ENCODE measurements around the gene RAVER2.
A peak's percentile ranks its signal among the peaks of the same experiment; 100 is the strongest.

The RAVER2 gene

DNA sequence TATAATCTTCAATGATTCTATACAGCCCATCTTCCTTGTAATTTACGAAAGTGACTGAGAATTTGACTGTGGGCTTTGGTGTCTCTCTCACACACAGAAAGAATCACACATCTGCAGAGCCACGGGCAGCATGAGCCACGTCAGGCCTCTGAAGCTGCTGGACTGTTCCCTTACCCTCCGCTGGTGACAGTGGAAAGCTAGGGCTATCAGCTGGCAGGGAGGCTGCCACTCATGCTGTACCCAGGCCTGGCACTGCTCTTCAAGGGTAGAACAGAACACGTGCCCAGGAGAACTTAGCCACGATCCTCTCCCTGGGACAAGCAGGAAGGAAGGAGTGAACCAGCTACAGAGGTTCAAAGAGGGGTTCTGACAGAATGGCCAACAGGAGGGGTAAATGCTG lies 130.7 kb downstream of the RAVER2 start:
- DNase-seq (no peak), ATAC-seq (replicated peaks) (no peak)
- Mint-ChIP-seq H3K27ac (peak overlapping the region; percentile 14), H3K4me1 (peaks cover 10 to 11% of the 10 kb centered on the region in 2 donors), H3K27me3 (no peaks in the 10 kb centered on the region), H3K9me3 (no peaks in the 10 kb centered on the region), H3K36me3 (peaks cover 35 to 56% of the 10 kb centered on the region in 2 donors), H3K4me3 (no peak overlapping the region)

GRCh38 chr1:64877151-64877550 lies 132.3 kb downstream of the RAVER2 start:
- no peak for DNase-seq
- H3K4me1 Mint-ChIP-seq, result peaks cover 7 to 9% of the 10 kb centered on the region in 2 donors
- no peak for ATAC-seq (replicated peaks)
- H3K27me3 Mint-ChIP-seq, result no peaks in the 10 kb centered on the region
- H3K4me3 Mint-ChIP-seq, result no peak overlapping the region
- peaks cover 23 to 54% of the 10 kb centered on the region in 2 donors for H3K36me3 Mint-ChIP-seq
- no peak overlapping the region for H3K27ac Mint-ChIP-seq
- no peaks in the 10 kb centered on the region for H3K9me3 Mint-ChIP-seq

DNA sequence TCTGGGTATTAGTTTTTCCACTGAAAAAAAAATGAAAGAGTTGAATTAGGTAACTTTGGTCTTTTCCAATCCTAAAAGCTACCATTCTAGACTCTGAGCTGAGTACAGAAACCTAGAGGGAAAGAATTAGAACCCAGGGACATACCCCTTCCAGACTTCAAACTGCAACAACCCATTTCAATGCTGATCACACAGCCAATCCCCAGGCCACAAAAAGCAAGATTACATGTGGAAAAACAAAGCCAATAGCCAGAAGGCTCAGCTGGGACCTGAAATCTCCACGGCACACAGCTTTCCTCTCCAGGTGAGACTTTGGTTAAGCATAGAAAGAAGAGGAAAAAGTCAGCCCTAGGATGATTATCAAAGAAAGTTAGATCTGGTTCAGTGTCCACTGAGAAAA lies 132.7 kb downstream of the RAVER2 start:
- ATAC-seq (replicated peaks) (no peak), DNase-seq (no peak)
- no peak overlapping the region for H3K4me3 Mint-ChIP-seq
- H3K27me3 Mint-ChIP-seq, result no peaks in the 10 kb centered on the region
- no peak overlapping the region for H3K27ac Mint-ChIP-seq
- H3K4me1 Mint-ChIP-seq, result peaks cover 8 to 9% of the 10 kb centered on the region in 2 donors
- H3K9me3 Mint-ChIP-seq, result no peaks in the 10 kb centered on the region
- H3K36me3 Mint-ChIP-seq, result peaks cover 19 to 50% of the 10 kb centered on the region in 2 donors

DNA sequence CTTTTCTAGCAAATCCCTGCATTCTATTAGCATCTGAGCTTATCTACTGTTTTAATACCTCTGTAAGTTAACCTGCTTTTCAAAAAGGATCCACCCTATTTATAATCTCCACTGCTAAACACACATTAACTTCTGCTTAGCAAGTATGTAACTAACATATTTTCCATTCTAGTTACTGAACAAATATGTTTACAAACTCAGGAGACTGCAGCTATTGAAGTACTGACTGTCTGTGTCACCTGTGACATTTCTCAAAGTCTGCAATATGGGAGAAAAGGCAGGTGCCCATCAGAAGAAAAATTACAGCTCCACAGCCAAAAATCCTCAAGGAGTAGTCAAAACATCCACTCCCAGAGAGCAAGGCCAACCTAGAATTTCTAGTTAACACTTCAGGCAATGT lies 133.2 kb downstream of the RAVER2 start:
- Mint-ChIP-seq H3K9me3 (no peaks in the 10 kb centered on the region), H3K4me3 (no peak overlapping the region), H3K4me1 (peaks cover 8 to 9% of the 10 kb centered on the region in 2 donors), H3K36me3 (peaks cover 17 to 49% of the 10 kb centered on the region in 2 donors), H3K27ac (no peak overlapping the region), H3K27me3 (no peaks in the 10 kb centered on the region)
- ATAC-seq (replicated peaks) (no peak), DNase-seq (no peak)

DNA sequence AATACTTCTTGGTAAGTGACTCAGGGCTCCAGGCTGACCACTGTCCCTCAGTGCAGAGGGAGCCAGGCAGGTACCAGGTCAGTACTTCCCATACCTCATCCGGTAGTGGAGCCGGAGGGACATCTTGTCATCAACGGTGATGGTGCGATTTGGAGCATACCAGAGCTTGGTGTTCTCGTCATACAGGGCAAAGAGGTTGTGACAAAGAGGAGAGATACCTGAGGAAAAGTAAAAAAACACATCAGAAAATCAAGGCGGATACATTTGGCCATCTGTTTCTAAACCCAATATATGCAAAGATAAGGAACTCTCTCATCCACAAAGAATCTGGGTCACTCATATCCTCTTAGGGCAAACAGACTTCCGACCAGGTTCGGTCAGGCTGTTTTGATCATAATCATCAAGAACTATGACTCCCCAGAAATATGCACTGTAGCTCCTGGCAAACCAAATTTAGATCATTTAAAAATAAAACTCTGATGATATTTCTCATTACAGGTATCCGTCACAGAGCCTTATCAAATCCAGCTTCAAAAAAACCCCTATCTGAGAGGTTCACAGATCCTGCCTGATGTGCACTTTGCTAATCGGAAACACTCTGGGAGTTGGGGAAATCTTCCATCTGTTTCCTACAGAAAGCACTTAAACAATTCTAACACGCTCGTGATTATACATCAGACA lies 134.2 kb downstream of the RAVER2 start:
- ATAC-seq (replicated peaks), result no peak
- Mint-ChIP-seq H3K36me3 (peaks cover 12 to 41% of the 10 kb centered on the region in 2 donors), H3K27me3 (no peaks in the 10 kb centered on the region), H3K9me3 (no peaks in the 10 kb centered on the region), H3K4me3 (no peak overlapping the region), H3K27ac (peak overlapping the region; percentile 67), H3K4me1 (peaks cover 9 to 10% of the 10 kb centered on the region in 2 donors)
- no peak for DNase-seq

- DNase-seq (no peak), ATAC-seq (replicated peaks) (no peak)
- Mint-ChIP-seq H3K36me3 (peaks cover 15 to 43% of the 10 kb centered on the region in 2 donors), H3K4me1 (peaks cover 9 to 13% of the 10 kb centered on the region in 2 donors), H3K27me3 (no peaks in the 10 kb centered on the region), H3K27ac (no peak overlapping the region), H3K4me3 (no peak overlapping the region), H3K9me3 (no peaks in the 10 kb centered on the region)
These were observed 135.6 kb downstream of the RAVER2 start for GRCh38 chr1:64880449-64880848.

GRCh38 chr1:64881281-64881680 lies 136.4 kb downstream of the RAVER2 start:
- no peak overlapping the region for H3K27ac Mint-ChIP-seq
- H3K9me3 Mint-ChIP-seq, result no peaks in the 10 kb centered on the region
- H3K4me3 Mint-ChIP-seq, result no peak overlapping the region
- no peak for ATAC-seq (replicated peaks)
- peaks cover 10 to 37% of the 10 kb centered on the region in 2 donors for H3K36me3 Mint-ChIP-seq
- H3K4me1 Mint-ChIP-seq, result peaks cover 12 to 13% of the 10 kb centered on the region in 2 donors
- no peaks in the 10 kb centered on the region for H3K27me3 Mint-ChIP-seq
- DNase-seq, result no peak
